ENCODE data around the gene MBD2.
"Not testable (repeated sequence)": the region's sequence is repeated elsewhere in the genome, so short reads cannot be mapped to it uniquely, and the experiment has no call there.

Gene MBD2

GRCh38 chr18:54238173-54238936 is 13.9 kb upstream of the MBD2 start:
- DNase-seq (ENCODE audit: low read depth): no peak

- DNase-seq (ENCODE audit: low read depth): peak; percentile 56
These were observed 11.4 kb upstream of the MBD2 start for GRCh38 chr18:54235871-54236270.

GRCh38 chr18:54233747-54234146 is 9.3 kb upstream of the MBD2 start:
- DNase-seq (ENCODE audit: low read depth): no peak

- DNase-seq (ENCODE audit: low read depth): peak; percentile 44
These were observed 8.8 kb upstream of the MBD2 start for GRCh38 chr18:54233228-54233625.

GRCh38 chr18:54232485-54233227 is 8.2 kb upstream of the MBD2 start:
- DNase-seq (ENCODE audit: low read depth): no peak

- DNase-seq (ENCODE audit: low read depth): no peak
These were observed 5.1 kb upstream of the MBD2 start for GRCh38 chr18:54229421-54230059.

- DNase-seq (ENCODE audit: low read depth): no peak
These were observed 3.9 kb upstream of the MBD2 start for GRCh38 chr18:54228364-54228763.

- peak; percentile 94 for DNase-seq (ENCODE audit: low read depth)
These were observed 764 bp downstream of the MBD2 start for GRCh38 chr18:54223568-54224241.

GRCh38 chr18:54222922-54223567 is 1.4 kb downstream of the MBD2 start:
- no peak for DNase-seq (ENCODE audit: low read depth)

GRCh38 chr18:54220406-54220805 is 4.1 kb downstream of the MBD2 start:
- DNase-seq (ENCODE audit: low read depth): no peak

- not testable (repeated sequence) for DNase-seq (ENCODE audit: low read depth)
These were observed 5.7 kb downstream of the MBD2 start for GRCh38 chr18:54218803-54219202.

- no peak for DNase-seq (ENCODE audit: low read depth)
These were observed 6.2 kb downstream of the MBD2 start for GRCh38 chr18:54218299-54218698.

- no peak for DNase-seq (ENCODE audit: low read depth)
These were observed 6.8 kb downstream of the MBD2 start for GRCh38 chr18:54217624-54218023.

- peak; percentile 78 for DNase-seq (ENCODE audit: low read depth)
These were observed 9.4 kb downstream of the MBD2 start for GRCh38 chr18:54215069-54215468.

GRCh38 chr18:54210463-54210862 is 14.0 kb downstream of the MBD2 start:
- DNase-seq (ENCODE audit: low read depth): no peak

- peak; percentile 23 for DNase-seq (ENCODE audit: low read depth)
These were observed 14.8 kb downstream of the MBD2 start for GRCh38 chr18:54209471-54210180.

GRCh38 chr18:54206447-54206846 is 18.0 kb downstream of the MBD2 start:
- no peak for DNase-seq (ENCODE audit: low read depth)

- DNase-seq (ENCODE audit: low read depth): peak; percentile 18
These were observed 18.5 kb downstream of the MBD2 start for GRCh38 chr18:54205959-54206358.

- DNase-seq (ENCODE audit: low read depth): not testable (repeated sequence)
These were observed 19.0 kb downstream of the MBD2 start for GRCh38 chr18:54205448-54205847.

- no peak for DNase-seq (ENCODE audit: low read depth)
These were observed 19.6 kb downstream of the MBD2 start for GRCh38 chr18:54204883-54205282.

- no peak for DNase-seq (ENCODE audit: low read depth)
These were observed 20.6 kb downstream of the MBD2 start for GRCh38 chr18:54203914-54204313.
